H1 (cell line): Measurements from ENCODE around the gene MRS2. TPM values are rescaled to one million over a fixed set of nuclear protein-coding genes. Genes with fewer than 3 reads are reported as not detected.
"Not testable (repeated sequence)": the region's sequence is repeated elsewhere in the genome, so short reads cannot be mapped to it uniquely, and the experiment has no call there.

Experiments used
- CTCF ChIA-PET: fragments of 300-600 bp; sonication (Branson Sonifier 250); formaldehyde crosslinking; loops from one replicate; lab custom pipeline; 2021; ENCODE audit not compliant: partially characterized antibody; lab: Charles Lee
- POLR2A ChIA-PET: fragments of 300-600 bp; sonication (Branson Sonifier 250); formaldehyde crosslinking; loops from one replicate; lab custom pipeline; 2021; ENCODE audit warnings: inconsistent platforms; ENCODE audit not compliant: partially characterized antibody; lab: Charles Lee
- DNase-seq, 2 experiments: peaks; one replicate each; pipeline versions ENCODE4 v3.0.0 to v3.0.0-alpha.2; 2010 to 2022; ENCODE audit warnings: low spot score in 2 of 2, low read depth in 1 of 2, mixed read lengths in 1 of 2
- FAIRE-seq: peaks from 2 replicates; lab custom pipeline; 2011; peaks lifted over from hg19 to GRCh38; lab: Jason Lieb, UNC
- H2AFZ ChIP-seq: 2 replicates; pipeline ENCODE4 v1.8.1; 2012; ENCODE audit warnings: low read length, inconsistent platforms
- H2AK5ac ChIP-seq: 2 replicates; pipeline ENCODE4 v1.6.1; 2013; ENCODE audit warnings: low read depth, low read length
- H2BK120ac ChIP-seq: replicated peaks from 2 replicates; pipeline ENCODE3; 2013; ENCODE audit warnings: low read depth, low read length, inconsistent platforms
- H2BK12ac ChIP-seq: 2 replicates; pipeline ENCODE4 v1.6.1; 2013; ENCODE audit warnings: low read depth, low read length
- H2BK15ac ChIP-seq: 2 replicates; pipeline ENCODE4 v1.6.1; 2013; ENCODE audit warnings: low read length
- H2BK20ac ChIP-seq: 2 replicates; pipeline ENCODE4 v1.6.1; 2013; ENCODE audit warnings: low read length
- H2BK5ac ChIP-seq: 2 replicates; pipeline ENCODE4 v1.6.1; 2013; ENCODE audit warnings: low read depth, low read length
- H3K14ac ChIP-seq: 2 replicates; pipeline ENCODE4 v1.6.1; 2013; ENCODE audit warnings: inconsistent platforms; ENCODE audit not compliant: insufficient read length
- H3K18ac ChIP-seq: 2 replicates; pipeline ENCODE4 v1.6.1; 2013; ENCODE audit warnings: low read length; ENCODE audit errors: extremely low read depth
- H3K23ac ChIP-seq: 2 replicates; pipeline ENCODE4 v1.6.1; 2013; ENCODE audit warnings: inconsistent platforms; ENCODE audit not compliant: insufficient read length
- H3K23me2 ChIP-seq: 2 replicates; pipeline ENCODE4 v1.6.1; 2013; ENCODE audit warnings: low read depth, low read length
- H3K27ac ChIP-seq: 2 replicates; pipeline ENCODE4 v1.6.1; 2011; ENCODE audit warnings: low read depth, low read length, inconsistent platforms
- H3K27me3 ChIP-seq, 4 experiments: replicated peaks in 1 of 4; 1 replicate in 1 of 4; 2 replicates in 3 of 4; pipeline versions ENCODE4 v1.6.1 to v1.8.1; 2011 to 2013; ENCODE audit warnings: low read length in 3 of 4, mild to moderate bottlenecking in 3 of 4, inconsistent platforms in 2 of 4, mixed read lengths in 2 of 4, moderate library complexity in 1 of 4; ENCODE audit not compliant: control insufficient read depth in 3 of 4, insufficient read depth in 3 of 4; ENCODE audit errors: extremely low read depth in 1 of 4
- H3K36me3 ChIP-seq, 4 experiments: 2 replicates each; pipeline versions ENCODE4 v1.6.1 to v1.8.1; 2011 to 2013; ENCODE audit warnings: mild to moderate bottlenecking in 4 of 4, low read length in 3 of 4, moderate library complexity in 2 of 4, control low read depth in 1 of 4, inconsistent platforms in 1 of 4; ENCODE audit not compliant: insufficient read depth in 4 of 4, control insufficient read depth in 2 of 4
- H3K4ac ChIP-seq: replicated peaks from 2 replicates; pipeline ENCODE3; 2013; ENCODE audit warnings: low read length, low read depth, mixed read lengths, inconsistent platforms; ENCODE audit not compliant: insufficient read length
- H3K4me1 ChIP-seq, 4 experiments: replicated peaks in 1 of 4; 1 replicate in 1 of 4; 2 replicates in 3 of 4; pipeline versions ENCODE4 v1.6.1 to v1.8.1; 2011 to 2013; ENCODE audit warnings: low read length in 3 of 4, inconsistent platforms in 2 of 4, mixed read lengths in 1 of 4; ENCODE audit not compliant: insufficient read depth in 4 of 4, control insufficient read depth in 3 of 4
- H3K4me2 ChIP-seq, 2 experiments: 2 replicates each; pipeline versions ENCODE4 v1.6.1 to v1.8.1; 2011 to 2013; ENCODE audit warnings: low read depth in 2 of 2, low read length in 2 of 2, control low read depth in 1 of 2, inconsistent platforms in 1 of 2, mild to moderate bottlenecking in 1 of 2; ENCODE audit not compliant: insufficient read depth in 1 of 2
- H3K4me3 ChIP-seq, 4 experiments: fragments of 200-600, 300-600 bp in 1 of 4; sonication (generic), shearing (Covaris generic), sonication (Bioruptor Twin) in 1 of 4; 2 replicates each; pipeline versions ENCODE4 v1.5.1 to v1.8.1; 2011 to 2016; ENCODE audit warnings: low read length in 4 of 4, low read depth in 3 of 4, control low read depth in 2 of 4, inconsistent platforms in 2 of 4, mild to moderate bottlenecking in 2 of 4, mixed read lengths in 1 of 4, moderate library complexity in 1 of 4; ENCODE audit not compliant: insufficient read depth in 2 of 4; ENCODE audit errors: extremely low read depth in 1 of 4
- H3K56ac ChIP-seq: replicated peaks from 2 replicates; pipeline ENCODE3; 2013; ENCODE audit warnings: low read depth, mild to moderate bottlenecking, mixed read lengths, low read length, inconsistent platforms; ENCODE audit not compliant: insufficient read length
- H3K79me1 ChIP-seq: 2 replicates; pipeline ENCODE4 v1.6.1; 2013; ENCODE audit warnings: low read depth, low read length, control low read depth
- H3K79me2 ChIP-seq, 2 experiments: 2 replicates each; pipeline versions ENCODE4 v1.6.1 to v1.8.1; 2012 to 2013; ENCODE audit warnings: low read length in 2 of 2, mild to moderate bottlenecking in 2 of 2, inconsistent platforms in 1 of 2; ENCODE audit not compliant: insufficient read depth in 2 of 2, control insufficient read depth in 1 of 2
- H3K9ac ChIP-seq, 4 experiments: replicated peaks in 1 of 4; 1 replicate in 1 of 4; 2 replicates in 3 of 4; pipeline versions ENCODE4 v1.6.1 to v1.8.1; 2011 to 2013; ENCODE audit warnings: low read depth in 3 of 4, low read length in 3 of 4, control low read depth in 2 of 4, mild to moderate bottlenecking in 2 of 4, moderate library complexity in 2 of 4, inconsistent platforms in 1 of 4; ENCODE audit errors: extremely low read depth in 1 of 4
- H3K9me3 ChIP-seq, 2 experiments: 2 replicates each; pipeline versions ENCODE4 v1.6.1 to v1.8.1; 2012 to 2013; ENCODE audit warnings: mild to moderate bottlenecking in 2 of 2, moderate library complexity in 2 of 2, control low read depth in 1 of 2, inconsistent platforms in 1 of 2, low read depth in 1 of 2, low read length in 1 of 2, mixed read lengths in 1 of 2; ENCODE audit not compliant: insufficient read depth in 2 of 2
- H4K20me1 ChIP-seq, 2 experiments: replicated peaks in 1 of 2; 2 replicates each; pipeline versions ENCODE3 to v1.8.1; 2011 to 2013; ENCODE audit warnings: inconsistent platforms in 2 of 2, low read length in 2 of 2, mild to moderate bottlenecking in 1 of 2; ENCODE audit not compliant: insufficient read depth in 2 of 2, control insufficient read depth in 1 of 2
- H4K5ac ChIP-seq: 2 replicates; pipeline ENCODE4 v1.6.1; 2013; ENCODE audit warnings: low read length, low read depth, mixed read lengths, inconsistent platforms; ENCODE audit not compliant: insufficient read length
- H4K8ac ChIP-seq: 2 replicates; pipeline ENCODE4 v1.8.0; 2013; ENCODE audit warnings: mild to moderate bottlenecking, moderate library complexity, low read length, inconsistent platforms; ENCODE audit not compliant: insufficient read depth; ENCODE audit errors: extremely low read depth
- H4K91ac ChIP-seq: replicated peaks from 2 replicates; pipeline ENCODE3; 2013; ENCODE audit warnings: low read length, mixed read lengths, inconsistent platforms; ENCODE audit not compliant: insufficient read length
- ASH2L ChIP-seq: fragments of 200-600, 300-600 bp; sonication (generic); IDR thresholded peaks from one replicate; pipeline ENCODE4 v1.7.1; 2017; ENCODE audit warnings: low read length
- POLR2A ChIP-seq, 2 experiments: IDR thresholded peaks; 1 replicate in 1 of 2; 2 replicates in 1 of 2; pipeline ENCODE4 v1.6.1; 2011; ENCODE audit warnings: low read depth in 2 of 2, low read length in 2 of 2, mild to moderate bottlenecking in 2 of 2; ENCODE audit errors: control extremely low read depth in 1 of 2
- RBBP5 ChIP-seq: IDR thresholded peaks from 2 replicates; pipeline ENCODE4 v1.7.1; 2012; ENCODE audit warnings: low read depth, mild to moderate bottlenecking, inconsistent platforms, low read length, moderate library complexity, borderline replicate concordance
- SP1 ChIP-seq: IDR thresholded peaks from 2 replicates; pipeline ENCODE4 v1.6.1; 2011; ENCODE audit warnings: low read depth, low read length
- WGBS, 2 experiments: shearing (Covaris generic) in 1 of 2; methylation state at CpG; one replicate each; pipeline versions ENCODE4 v1.1.6 to v1.1.7; 2013 to 2015; ENCODE audit warnings: low lambda C conversion rate in 2 of 2, mixed read lengths in 2 of 2, inconsistent platforms in 1 of 2, low coverage in 1 of 2, missing lambda C conversion rate in 1 of 2; ENCODE audit not compliant: insufficient replicate concordance in 2 of 2, insufficient coverage in 1 of 2, insufficient read length in 1 of 2; ENCODE audit errors: extremely low coverage in 1 of 2, missing lambda C conversion rate in 1 of 2; 5-methylcytosine and 5-hydroxymethylcytosine counted together
- polyA plus RNA-seq, 7 experiments: library from polyadenylated mRNA; depleted of rRNA in 3 of 7; stranded (reverse) in 5 of 7; unstranded in 2 of 7; fragments of >200 nt in 5 of 7; fragments of 200-250 nt in 2 of 7; gene quantifications; 1 replicate in 5 of 7; 2 replicates in 1 of 7; 4 replicates in 1 of 7; pipeline versions ENCODE4 v1.2.1 to v1.2.3, GENCODE V29; 2011 to 2013; ENCODE audit warnings: missing spikeins in 2 of 7, mixed read lengths in 2 of 7
- total RNA-seq: library from RNA; stranded (reverse); fragmentation: NEBNext Ultra II Directional; extraction: Animal tissue kit (Norgen Biotek cat#: 25700); gene quantifications from 2 replicates; pipeline ENCODE4 v1.2.1, GENCODE V29; 2021
- TF ChIP-seq, protein P1 (sequence below): IDR thresholded peaks from 2 replicates; pipeline ENCODE4 v1.6.1; 2012; ENCODE audit warnings: inconsistent platforms

Gene MRS2
- total and polyA plus RNA-seq, 2 of the 8 experiments (the other 6 are each of a cell fraction or from before 2014, with no cell fraction given) = 51.2 to 67.5 TPM

- H2AFZ ChIP-seq, H3K14ac ChIP-seq, POLR2A ChIA-PET, H4K8ac ChIP-seq, H3K23ac ChIP-seq, CTCF ChIA-PET: not testable (repeated sequence)
- Histone ChIP-seq H3K79me2 (peaks cover 3 to 37% of the 10 kb centered on the region in 2 experiments; a peak in 3 of 4 replicates), H3K4me1 (peaks cover 5 to 21% (median 12%) of the 10 kb centered on the region in 4 experiments), H3K4me2 (peak overlapping the region; percentile 47 to 65)
- 5% methylated on average over 17 of the region's 17 CpGs; no CpG with 5 or more reads in 1 of the 2 experiments for WGBS, 2 experiments
- peak in 1 of 2 experiments; percentile 50; a peak in 1 of 3 replicates for TF ChIP-seq POLR2A (IDR thresholded peaks at IDR 0.05; ENCODE audit: control extremely low read depth in 1 of 2, low read depth in 2 of 2, low read length in 2 of 2)
- 0 out of 2 replicates have a peak, but pooled peaks have one; percentile 42 for TF ChIP-seq RBBP5
- peak; percentile 19; the same call in 1 of the 2 replicates for TF ChIP-seq SP1
- peak; percentile 50 for TF ChIP-seq ASH2L
- TF ChIP-seq, protein P1, sequence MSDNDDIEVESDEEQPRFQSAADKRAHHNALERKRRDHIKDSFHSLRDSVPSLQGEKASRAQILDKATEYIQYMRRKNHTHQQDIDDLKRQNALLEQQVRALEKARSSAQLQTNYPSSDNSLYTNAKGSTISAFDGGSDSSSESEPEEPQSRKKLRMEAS = peak; percentile 15; the same call in 1 of the 2 replicates
- TF ChIP-seq, all 59 proteins: peak for 5; not testable (repeated sequence) for 54
- peak overlapping the region; percentile 68; the same call in 1 of the 2 replicates for H3K18ac ChIP-seq
- not testable (repeated sequence) for H2BK15ac ChIP-seq, H3K27me3 ChIP-seq, H4K20me1 ChIP-seq, H2BK12ac ChIP-seq, H3K79me1 ChIP-seq, H3K36me3 ChIP-seq, H3K23me2 ChIP-seq, H3K4ac ChIP-seq, FAIRE-seq
- peak overlapping the region in 2 of 4 experiments; percentile 1 to 80; a peak in 2 of 8 replicates for H3K4me3 ChIP-seq
- H4K5ac ChIP-seq = peak overlapping the region; percentile 61
- H3K9me3 ChIP-seq = peaks cover 14% of the 10 kb centered on the region in 2 experiments
- H2BK120ac ChIP-seq = peak overlapping the region; percentile 99
- H3K27ac ChIP-seq = peak overlapping the region; percentile 69; the same call in 1 of the 2 replicates
- H2BK20ac ChIP-seq = 0 out of 2 replicates have a peak overlapping the region, but pooled peaks have one; percentile 24
- peak overlapping the region; percentile 79 for H4K91ac ChIP-seq
- H2AK5ac ChIP-seq = peak overlapping the region; percentile 54; the same call in 1 of the 2 replicates
- peak; percentile 59 to 60 for DNase-seq
- H2BK5ac ChIP-seq = peak overlapping the region; percentile 90
- H3K56ac ChIP-seq = peak overlapping the region; percentile 72
- H3K9ac ChIP-seq = peak overlapping the region in 1 of 4 experiments; percentile 23; a peak in 1 of 7 replicates
Observed at GRCh38 chr6:24400045-24401039, 2.4 kb upstream of the MRS2 start.
